BLaER1 treated with 17β-estradiol and CSF1 and Interleukin-3, amounts not matched to agents 10 nM and 100 nM (cell line): Measurements from ENCODE around the gene POLD2.

Source experiments
- H3K27ac ChIP-seq, 11 experiments: shearing (Covaris generic); formaldehyde crosslinking; 2 replicates each; pipeline ENCODE4 v1.8.1; 2022
- H3K27me3 ChIP-seq, 11 experiments: shearing (Covaris generic); formaldehyde crosslinking; 2 replicates each; pipeline ENCODE4 v1.8.1; 2022
- H3K36me3 ChIP-seq, 11 experiments: shearing (Covaris generic); formaldehyde crosslinking; 2 replicates each; pipeline ENCODE4 v1.8.1; 2022
- H3K4me1 ChIP-seq, 10 experiments: shearing (Covaris generic); formaldehyde crosslinking; 2 replicates each; pipeline ENCODE4 v1.8.1; 2022
- H3K4me2 ChIP-seq, 11 experiments: shearing (Covaris generic); formaldehyde crosslinking; 2 replicates each; pipeline ENCODE4 v1.8.1; 2022
- H3K4me3 ChIP-seq, 10 experiments: shearing (Covaris generic); formaldehyde crosslinking; 2 replicates each; pipeline ENCODE4 v1.8.1; 2022
- H3K9ac ChIP-seq, 11 experiments: shearing (Covaris generic); formaldehyde crosslinking; 2 replicates each; pipeline ENCODE4 v1.8.1; 2022
- H3K9me3 ChIP-seq, 11 experiments: shearing (Covaris generic); formaldehyde crosslinking; replicated peaks in 1 of 11; 2 replicates each; pipeline ENCODE4 v1.8.1; 2022
- H4K20me1 ChIP-seq, 11 experiments: shearing (Covaris generic); formaldehyde crosslinking; 2 replicates each; pipeline ENCODE4 v1.8.1; 2022
- Cebpa-rat ChIP-seq, 11 experiments: shearing (Covaris generic); IDR thresholded peaks; 2 replicates each; pipeline ENCODE4 v1.8.1; 2022

The POLD2 gene

GRCh38 chr7:44097064-44097932 is 26.1 kb downstream of the POLD2 start:
- Histone ChIP-seq H3K27ac (peak overlapping the region; percentile 30 to 97 (median 84); a peak in 20 of 22 replicates), H3K9ac (peak overlapping the region in 9 of 11 experiments; percentile 18 to 84 (median 70); a peak in 18 of 22 replicates), H3K4me3 (peak overlapping the region in 2 of 10 experiments; percentile 18 to 35; a peak in 2 of 20 replicates)

DNA sequence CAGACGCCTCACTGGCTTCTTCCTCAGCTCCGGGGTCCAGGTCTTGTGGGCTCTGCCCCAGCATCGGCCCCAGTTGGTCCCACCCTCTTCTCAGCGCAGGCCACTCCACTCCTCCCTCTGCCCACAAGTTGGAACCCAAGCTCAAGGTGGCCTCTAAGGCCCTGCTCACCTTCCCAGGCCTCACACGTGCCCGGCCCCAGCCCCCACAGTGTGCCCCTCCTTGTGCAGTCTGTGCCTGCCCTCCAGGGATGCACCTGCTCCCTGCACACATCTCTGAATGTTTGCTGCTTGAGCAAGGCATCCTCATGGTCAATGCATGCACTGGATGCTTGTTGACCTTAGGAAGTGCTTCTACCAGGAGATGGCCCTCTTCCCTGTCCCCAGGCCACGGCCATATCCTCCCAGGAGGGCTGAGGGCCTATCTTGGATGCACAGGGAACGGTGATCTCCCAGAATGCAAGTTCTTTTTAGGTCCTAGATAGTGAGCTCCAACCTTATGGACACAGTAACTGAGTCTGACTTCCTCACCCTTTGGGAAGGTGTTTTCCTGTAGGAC is 26.9 kb downstream of the POLD2 start:
- Histone ChIP-seq H3K4me1 (peaks cover 86 to 100% (median 100%) of the 10 kb centered on the region in 10 experiments), H3K9me3 (peaks cover 0 to 9% (median 5%) of the 10 kb centered on the region in 11 experiments; a peak in 8 of 22 replicates), H3K4me3 (no peak overlapping the region; a peak in 1 of 20 replicates), H3K9ac (peak overlapping the region in 8 of 11 experiments; percentile 18 to 84 (median 74); a peak in 15 of 22 replicates), H3K27ac (peak overlapping the region in 10 of 11 experiments; percentile 49 to 97 (median 88); a peak in 19 of 22 replicates), H3K27me3 (no peaks in the 10 kb centered on the region), H3K4me2 (peak overlapping the region; percentile 65 to 97 (median 85); a peak in 20 of 22 replicates), H4K20me1 (no peaks in the 10 kb centered on the region), H3K36me3 (no peaks in the 10 kb centered on the region)
- TF ChIP-seq Cebpa-rat (IDR thresholded peaks at IDR 0.05), result no peak

More at GRCh38 chr7:44097064-44097932, 26.1 kb downstream of the POLD2 start:
- TF ChIP-seq Cebpa-rat (IDR thresholded peaks at IDR 0.05), result no peak
- Histone ChIP-seq H3K4me1 (peaks cover 89 to 100% (median 100%) of the 10 kb centered on the region in 10 experiments), H4K20me1 (no peaks in the 10 kb centered on the region), H3K4me2 (peak overlapping the region; percentile 65 to 97 (median 85)), H3K9me3 (peaks cover 0 to 9% (median 5%) of the 10 kb centered on the region in 11 experiments; a peak in 8 of 22 replicates), H3K36me3 (no peaks in the 10 kb centered on the region), H3K27me3 (no peaks in the 10 kb centered on the region)

DNA sequence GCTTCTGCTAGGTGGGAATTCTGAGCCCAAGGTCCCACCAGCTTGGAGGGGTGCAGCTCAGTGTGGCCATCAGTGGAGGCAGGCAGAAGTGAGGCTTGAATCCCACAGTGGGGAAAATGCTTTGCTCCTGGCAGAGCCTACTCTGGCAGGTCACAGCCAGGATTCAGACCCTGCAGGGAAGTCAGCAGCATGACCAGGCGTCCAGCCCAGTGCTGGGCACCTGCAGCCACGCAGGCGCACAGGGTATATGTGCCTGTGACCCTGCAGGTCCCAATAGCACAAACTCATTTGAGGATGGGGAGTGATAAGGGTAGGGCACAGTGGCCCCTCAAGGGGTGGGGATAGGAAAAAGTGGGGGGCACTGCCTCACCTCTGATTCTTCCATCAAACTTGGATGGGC is 27.6 kb downstream of the POLD2 start:
- Histone ChIP-seq H3K9me3 (peaks cover 0 to 9% (median 5%) of the 10 kb centered on the region in 11 experiments; a peak in 8 of 22 replicates), H3K27ac (peak overlapping the region in 7 of 11 experiments; percentile 30 to 97 (median 91); a peak in 12 of 22 replicates), H3K4me1 (peaks cover 86 to 100% (median 100%) of the 10 kb centered on the region in 10 experiments), H3K27me3 (no peaks in the 10 kb centered on the region), H4K20me1 (no peaks in the 10 kb centered on the region), H3K4me2 (peak overlapping the region in 10 of 11 experiments; percentile 12 to 97 (median 86); a peak in 16 of 22 replicates), H3K4me3 (no peak overlapping the region), H3K36me3 (no peaks in the 10 kb centered on the region), H3K9ac (peak overlapping the region in 4 of 11 experiments; percentile 27 to 84 (median 36); a peak in 4 of 22 replicates)
- TF ChIP-seq Cebpa-rat (IDR thresholded peaks at IDR 0.05), result no peak

DNA sequence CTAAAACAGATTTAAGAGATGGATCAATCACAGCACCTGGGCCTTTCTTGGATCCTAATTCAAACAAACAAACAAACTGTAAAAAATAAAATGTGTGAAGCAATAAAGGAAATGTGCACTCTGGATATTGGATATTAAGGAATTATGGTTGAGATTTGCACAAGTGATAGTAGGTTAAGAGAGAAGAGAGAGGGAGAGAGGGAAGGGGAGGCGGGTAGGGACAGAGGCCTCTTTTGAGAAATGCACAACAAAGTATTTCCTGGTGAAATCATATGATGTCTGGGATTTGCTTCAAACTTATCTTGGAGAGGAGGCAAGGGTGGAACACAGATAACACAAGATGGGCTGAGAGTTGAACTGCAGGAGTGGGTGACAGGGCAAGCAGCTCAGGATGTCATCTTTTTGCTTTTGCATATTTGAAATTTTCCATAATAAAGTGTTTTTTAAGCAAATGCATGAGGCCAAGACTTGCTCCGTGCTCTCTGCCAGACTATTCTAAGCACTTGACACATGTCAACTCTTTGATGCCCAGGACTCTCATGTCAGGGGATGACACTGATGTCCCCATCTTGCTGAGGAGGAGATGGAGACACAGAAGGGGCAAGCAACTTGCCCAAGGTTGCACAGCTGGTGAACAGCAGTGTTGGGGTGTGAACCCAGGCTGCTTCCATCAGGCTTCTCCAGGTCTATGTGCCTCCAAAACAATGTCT is 28.3 kb downstream of the POLD2 start:
- Histone ChIP-seq H3K9me3 (peaks cover 0 to 9% (median 5%) of the 10 kb centered on the region in 11 experiments; a peak in 8 of 22 replicates), H3K4me2 (peak overlapping the region; percentile 33 to 97 (median 85)), H3K36me3 (no peaks in the 10 kb centered on the region), H3K27me3 (no peaks in the 10 kb centered on the region), H3K4me1 (peaks cover 80 to 94% (median 93%) of the 10 kb centered on the region in 10 experiments), H3K9ac (peak overlapping the region in 5 of 11 experiments; percentile 14 to 39 (median 27); a peak in 5 of 22 replicates), H4K20me1 (no peaks in the 10 kb centered on the region), H3K27ac (peak overlapping the region in 6 of 11 experiments; percentile 6 to 97 (median 92); a peak in 10 of 22 replicates), H3K4me3 (no peak overlapping the region)
- TF ChIP-seq Cebpa-rat (IDR thresholded peaks at IDR 0.05), result no peak

GRCh38 chr7:44094365-44094764 is 29.0 kb downstream of the POLD2 start:
- H3K27ac ChIP-seq, result peak overlapping the region in 5 of 11 experiments; percentile 6 to 97 (median 92); a peak in 7 of 22 replicates
- H3K4me1 ChIP-seq, result peaks cover 77 to 88% (median 87%) of the 10 kb centered on the region in 10 experiments

DNA sequence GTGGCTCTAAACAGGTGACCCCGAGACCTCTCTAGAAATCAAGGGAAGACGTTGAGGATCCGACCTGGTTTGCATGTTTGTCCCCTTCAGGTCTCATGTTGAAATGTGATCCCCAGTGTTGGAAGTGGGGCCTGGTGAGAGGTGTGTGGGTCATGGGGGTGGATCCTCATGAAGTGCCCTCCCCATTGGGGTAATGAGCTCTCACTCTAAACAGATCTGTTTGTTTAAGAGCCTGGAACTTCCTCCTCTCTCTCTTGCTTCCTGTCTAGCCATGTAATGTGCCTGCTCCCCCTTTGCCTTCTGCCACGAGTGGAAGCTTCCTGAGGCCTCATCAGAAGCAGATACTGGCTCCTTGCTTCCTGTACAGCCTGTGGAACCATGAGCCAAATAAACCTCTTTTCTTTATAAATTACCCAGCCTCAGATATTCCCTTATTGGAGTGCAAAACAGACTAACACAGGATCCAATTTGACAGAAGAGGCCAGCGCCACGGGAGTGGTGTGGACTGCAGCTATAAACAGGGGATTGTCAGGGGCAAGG is 30.2 kb downstream of the POLD2 start:
- Histone ChIP-seq H3K4me3 (no peak overlapping the region; a peak in 1 of 20 replicates), H3K4me2 (peak overlapping the region; percentile 15 to 97 (median 83); a peak in 19 of 22 replicates), H3K4me1 (peaks cover 79 to 88% (median 86%) of the 10 kb centered on the region in 10 experiments), H3K9me3 (peaks cover 0 to 9% (median 5%) of the 10 kb centered on the region in 11 experiments; a peak in 8 of 22 replicates), H3K36me3 (no peaks in the 10 kb centered on the region), H4K20me1 (no peaks in the 10 kb centered on the region), H3K27me3 (no peaks in the 10 kb centered on the region), H3K27ac (peak overlapping the region in 7 of 11 experiments; percentile 18 to 97 (median 31); a peak in 13 of 22 replicates), H3K9ac (no peak overlapping the region)
- TF ChIP-seq Cebpa-rat (IDR thresholded peaks at IDR 0.05), result no peak

More at GRCh38 chr7:44094365-44094764, 29.0 kb downstream of the POLD2 start:
- H4K20me1 ChIP-seq, result no peaks in the 10 kb centered on the region
- H3K4me2 ChIP-seq, result peak overlapping the region; percentile 33 to 97 (median 85)
- H3K4me3 ChIP-seq, result no peak overlapping the region
- no peak for TF ChIP-seq Cebpa-rat (IDR thresholded peaks at IDR 0.05)
- peaks cover 0 to 9% (median 5%) of the 10 kb centered on the region in 11 experiments; a peak in 8 of 22 replicates for H3K9me3 ChIP-seq
- no peaks in the 10 kb centered on the region for H3K36me3 ChIP-seq
- peak overlapping the region in 1 of 11 experiments; percentile 14; a peak in 3 of 22 replicates for H3K9ac ChIP-seq
- no peaks in the 10 kb centered on the region for H3K27me3 ChIP-seq

DNA sequence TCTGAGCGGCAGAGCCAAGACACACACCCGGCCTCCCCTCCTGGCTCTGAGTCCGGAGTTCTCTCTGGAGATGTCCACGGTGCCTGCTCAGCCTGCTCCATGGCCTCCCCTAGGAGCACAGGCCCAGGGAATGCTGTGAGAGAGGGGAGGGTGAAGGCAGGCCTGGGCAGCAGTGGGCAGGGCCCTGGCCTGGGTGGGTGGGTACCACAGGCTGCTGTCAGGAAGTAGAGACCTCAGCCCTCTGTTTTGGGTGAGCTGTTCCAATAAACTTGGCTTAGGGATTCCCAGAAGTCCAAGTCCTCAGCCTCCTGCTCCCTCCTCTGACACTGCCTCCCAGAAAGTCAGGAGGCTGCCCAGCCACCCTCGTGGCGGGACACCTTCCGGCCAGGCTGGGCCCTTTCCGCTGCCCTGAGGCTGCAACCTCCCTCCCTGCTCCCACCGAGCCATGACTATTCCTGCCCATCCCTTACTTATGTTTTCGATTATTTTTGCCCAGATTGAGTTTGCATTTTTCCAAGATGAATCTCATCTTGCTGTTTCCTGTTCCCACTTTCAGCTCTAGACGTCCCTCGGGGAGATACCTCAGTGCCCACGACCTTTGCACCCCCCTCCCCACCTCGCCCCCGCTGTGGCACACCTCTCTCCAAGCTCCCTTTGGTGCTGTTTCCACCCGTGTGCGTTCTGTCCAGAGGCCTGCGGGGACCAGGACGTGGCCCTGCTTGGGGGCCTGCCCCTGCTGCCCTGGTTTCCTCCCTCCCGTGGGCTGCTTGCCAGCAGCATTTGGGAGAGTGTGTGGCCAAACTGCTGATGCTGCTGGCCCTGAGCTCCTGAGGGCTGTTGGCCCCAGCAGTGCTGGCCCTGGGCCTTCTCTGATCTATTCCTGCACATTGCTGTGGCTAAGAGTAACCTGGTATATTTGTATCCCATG is 35.2 kb downstream of the POLD2 start:
- Histone ChIP-seq H3K4me2 (peak overlapping the region; percentile 28 to 69 (median 59)), H3K27me3 (no peaks in the 10 kb centered on the region), H3K4me3 (no peak overlapping the region), H3K27ac (peak overlapping the region in 10 of 11 experiments; percentile 7 to 63 (median 45); a peak in 17 of 22 replicates), H3K9ac (peak overlapping the region in 8 of 11 experiments; percentile 4 to 56 (median 40); a peak in 8 of 22 replicates), H4K20me1 (no peaks in the 10 kb centered on the region), H3K36me3 (no peaks in the 10 kb centered on the region), H3K4me1 (peaks cover 41 to 66% (median 53%) of the 10 kb centered on the region in 10 experiments), H3K9me3 (peaks cover 0 to 4% (median 1%) of the 10 kb centered on the region in 11 experiments; a peak in 5 of 22 replicates)
- no peak for TF ChIP-seq Cebpa-rat (IDR thresholded peaks at IDR 0.05)
